Measurements from ENCODE around the gene CLEC2D.

DNA sequence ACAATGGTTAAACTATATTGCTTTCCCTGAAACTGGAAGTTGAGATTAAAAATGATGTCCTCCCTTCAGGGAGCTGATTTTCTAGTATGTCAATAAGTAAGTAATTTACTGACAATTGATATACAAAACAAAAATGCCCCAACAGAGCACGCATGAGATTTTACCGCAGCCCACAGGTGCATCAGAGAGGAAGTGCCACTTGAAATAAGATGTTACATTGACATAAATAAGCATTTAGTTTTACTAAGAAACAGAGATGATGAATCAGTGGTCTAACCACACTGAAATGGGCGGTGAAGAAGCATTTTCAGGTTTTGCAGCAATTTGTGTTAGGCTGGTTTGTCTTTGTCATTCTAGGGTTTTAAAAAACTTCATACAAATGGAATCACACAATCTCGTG lies 72.2 kb downstream of the CLEC2D start:
- TF ChIP-seq POLR2A (IDR thresholded peaks at IDR 0.05; ENCODE audit: low read depth, low read length) (no peak), CHD2 (IDR thresholded peaks at IDR 0.05; ENCODE audit: borderline replicate concordance, low read depth, low read length) (peak; percentile 72; the same call in 1 of the 2 replicates), POLR2AphosphoS5 (IDR thresholded peaks at IDR 0.05; ENCODE audit: low read length) (peak; percentile 52; the same call in 1 of the 2 replicates), HDAC2 (IDR thresholded peaks at IDR 0.05) (no peak), MYC (IDR thresholded peaks at IDR 0.05; ENCODE audit: insufficient read depth, insufficient read length, insufficient replicate concordance, low read length, severe bottlenecking) (no peak), STAT3 (IDR thresholded peaks at IDR 0.05; ENCODE audit: low read depth, low read length) (no peak), CTCF (IDR thresholded peaks at IDR 0.05 in 2 of 3, conservative IDR thresholded peaks at IDR 0.05 in 1 of 3; ENCODE audit: control insufficient read depth in 2 of 3, extremely low read depth in 1 of 3, insufficient read depth in 1 of 3, low read depth in 3 of 3, low read length in 3 of 3) (no peak), SIX5 (IDR thresholded peaks at IDR 0.05; ENCODE audit: low read depth, low read length, severe bottlenecking) (no peak), TCF3 (IDR thresholded peaks at IDR 0.05; ENCODE audit: borderline replicate concordance, insufficient read depth, low read depth, low read length) (peak; percentile 97)
- TF ChIP-seq, protein P1, sequence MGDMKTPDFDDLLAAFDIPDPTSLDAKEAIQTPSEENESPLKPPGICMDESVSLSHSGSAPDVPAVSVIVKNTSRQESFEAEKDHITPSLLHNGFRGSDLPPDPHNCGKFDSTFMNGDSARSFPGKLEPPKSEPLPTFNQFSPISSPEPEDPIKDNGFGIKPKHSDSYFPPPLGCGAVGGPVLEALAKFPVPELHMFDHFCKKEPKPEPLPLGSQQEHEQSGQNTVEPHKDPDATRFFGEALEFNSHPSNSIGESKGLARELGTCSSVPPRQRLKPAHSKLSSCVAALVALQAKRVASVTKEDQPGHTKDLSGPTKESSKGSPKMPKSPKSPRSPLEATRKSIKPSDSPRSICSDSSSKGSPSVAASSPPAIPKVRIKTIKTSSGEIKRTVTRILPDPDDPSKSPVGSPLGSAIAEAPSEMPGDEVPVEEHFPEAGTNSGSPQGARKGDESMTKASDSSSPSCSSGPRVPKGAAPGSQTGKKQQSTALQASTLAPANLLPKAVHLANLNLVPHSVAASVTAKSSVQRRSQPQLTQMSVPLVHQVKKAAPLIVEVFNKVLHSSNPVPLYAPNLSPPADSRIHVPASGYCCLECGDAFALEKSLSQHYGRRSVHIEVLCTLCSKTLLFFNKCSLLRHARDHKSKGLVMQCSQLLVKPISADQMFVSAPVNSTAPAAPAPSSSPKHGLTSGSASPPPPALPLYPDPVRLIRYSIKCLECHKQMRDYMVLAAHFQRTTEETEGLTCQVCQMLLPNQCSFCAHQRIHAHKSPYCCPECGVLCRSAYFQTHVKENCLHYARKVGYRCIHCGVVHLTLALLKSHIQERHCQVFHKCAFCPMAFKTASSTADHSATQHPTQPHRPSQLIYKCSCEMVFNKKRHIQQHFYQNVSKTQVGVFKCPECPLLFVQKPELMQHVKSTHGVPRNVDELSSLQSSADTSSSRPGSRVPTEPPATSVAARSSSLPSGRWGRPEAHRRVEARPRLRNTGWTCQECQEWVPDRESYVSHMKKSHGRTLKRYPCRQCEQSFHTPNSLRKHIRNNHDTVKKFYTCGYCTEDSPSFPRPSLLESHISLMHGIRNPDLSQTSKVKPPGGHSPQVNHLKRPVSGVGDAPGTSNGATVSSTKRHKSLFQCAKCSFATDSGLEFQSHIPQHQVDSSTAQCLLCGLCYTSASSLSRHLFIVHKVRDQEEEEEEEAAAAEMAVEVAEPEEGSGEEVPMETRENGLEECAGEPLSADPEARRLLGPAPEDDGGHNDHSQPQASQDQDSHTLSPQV (IDR thresholded peaks at IDR 0.05): peak; percentile 85; the same call in 1 of the 2 replicates
- TF ChIP-seq, protein P2, sequence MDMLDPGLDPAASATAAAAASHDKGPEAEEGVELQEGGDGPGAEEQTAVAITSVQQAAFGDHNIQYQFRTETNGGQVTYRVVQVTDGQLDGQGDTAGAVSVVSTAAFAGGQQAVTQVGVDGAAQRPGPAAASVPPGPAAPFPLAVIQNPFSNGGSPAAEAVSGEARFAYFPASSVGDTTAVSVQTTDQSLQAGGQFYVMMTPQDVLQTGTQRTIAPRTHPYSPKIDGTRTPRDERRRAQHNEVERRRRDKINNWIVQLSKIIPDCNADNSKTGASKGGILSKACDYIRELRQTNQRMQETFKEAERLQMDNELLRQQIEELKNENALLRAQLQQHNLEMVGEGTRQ (IDR thresholded peaks at IDR 0.05; ENCODE audit: borderline replicate concordance, low read depth, low read length): no peak

Data from GM12878 (cell line).